GM21447 (cell line): ENCODE data around the gene PITX3.
A peak's percentile ranks its signal among the peaks of the same experiment; 100 is the strongest.

Source experiments
- ATAC-seq: cut with Tn5 transposase; IDR thresholded peaks from one replicate; pipeline ENCODE4 v1.9.1; 2021; ENCODE audit not compliant: unreplicated experiment

Gene PITX3

DNA sequence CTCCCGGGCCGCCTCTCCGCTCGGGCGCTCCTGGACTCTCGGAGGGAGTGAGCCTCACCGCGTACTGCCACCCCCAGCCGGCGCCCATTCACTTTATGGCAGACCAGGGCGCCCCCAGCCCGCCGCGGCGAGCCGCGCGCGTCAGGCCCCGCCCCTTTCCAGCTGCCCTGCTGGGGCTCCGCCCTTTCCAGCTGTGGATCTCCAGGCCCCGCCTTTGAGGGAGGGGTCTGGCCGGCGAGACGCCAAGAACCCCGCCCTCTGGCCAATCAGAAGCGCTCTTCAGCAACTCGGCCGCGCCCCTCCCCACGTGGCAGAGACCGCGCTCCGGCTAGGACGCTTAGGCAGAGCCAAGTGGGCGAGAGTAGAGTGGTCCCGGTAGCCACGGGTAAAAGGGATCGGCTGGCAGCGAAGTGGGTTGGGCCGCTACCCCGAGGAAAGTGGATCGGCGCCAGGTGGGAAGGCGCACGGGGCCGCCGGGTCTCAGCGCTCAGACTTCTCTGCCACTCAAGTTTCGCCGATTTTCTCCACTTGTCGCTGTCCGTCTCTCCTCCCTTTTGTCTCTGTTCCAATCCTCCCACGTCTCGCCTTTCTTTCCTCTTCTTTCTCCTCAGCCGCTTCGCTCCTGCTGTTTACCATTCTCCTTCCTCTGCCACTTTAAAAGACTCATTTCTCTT is at the start of gene PITX3:
PITX3 (minus strand) TSS at position 69 of the 674 bp plus-strand sequence. CDS start 9,432 bp downstream, outside the sequence.
- peak; percentile 36 for ATAC-seq

DNA sequence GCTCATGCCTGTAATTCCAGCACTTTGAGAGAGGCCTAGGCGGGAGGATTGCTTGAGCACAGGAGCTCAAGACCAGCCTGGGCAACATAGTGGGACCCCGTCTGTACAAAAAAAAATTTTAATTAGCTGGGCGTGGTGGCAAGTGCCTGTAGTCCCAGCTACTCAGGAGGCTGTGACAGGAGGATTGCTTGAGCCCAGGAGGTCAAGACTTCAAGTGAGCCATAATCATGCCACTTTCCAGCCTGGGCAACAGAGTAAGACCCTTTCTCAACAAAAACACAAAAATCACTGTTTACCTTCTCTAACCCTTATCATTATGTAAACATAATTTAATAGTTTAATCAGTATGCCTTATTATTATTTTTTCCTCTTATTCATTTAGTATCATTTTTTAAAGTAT is 48.5 kb upstream of the PITX3 start:
- no peak for ATAC-seq

DNA sequence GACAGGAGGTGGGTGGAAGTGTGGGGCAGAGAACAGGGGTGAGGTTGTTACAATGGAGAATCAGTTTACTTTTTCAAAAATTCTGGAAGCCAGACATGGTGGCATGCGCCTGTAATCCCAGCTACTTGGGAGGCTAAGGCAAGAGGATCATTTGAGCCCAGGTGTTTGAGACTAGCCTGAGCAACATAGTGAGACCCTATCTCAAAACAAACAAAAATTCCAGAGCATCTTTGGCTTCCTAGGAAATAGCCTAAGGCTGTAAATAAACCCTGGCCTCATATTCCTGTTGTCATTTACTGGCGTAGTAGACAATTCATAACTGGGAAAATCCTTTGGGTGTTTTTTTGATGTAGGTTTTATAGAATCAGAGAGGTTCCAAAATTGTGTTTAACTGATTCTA is 48.0 kb upstream of the PITX3 start:
- no peak for ATAC-seq

DNA sequence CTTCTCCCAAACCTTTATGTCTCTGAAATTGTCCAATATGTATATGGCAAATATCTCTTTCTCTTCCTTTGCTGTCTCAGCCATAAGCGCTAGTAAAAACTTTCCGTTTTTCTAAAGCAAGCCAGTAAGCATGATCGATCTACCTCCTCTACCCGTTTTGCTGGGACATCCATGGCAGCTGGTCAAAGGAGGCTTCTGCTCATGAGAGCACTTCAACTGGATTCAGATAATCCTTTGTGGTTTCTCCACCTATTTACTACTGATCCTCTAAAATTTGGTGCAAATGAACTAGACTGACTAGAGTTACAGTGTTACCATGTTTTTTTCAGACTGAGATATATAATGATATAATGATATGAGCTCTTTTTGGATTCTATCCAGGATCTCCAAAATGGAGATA is 46.7 kb upstream of the PITX3 start:
- no peak for ATAC-seq

DNA sequence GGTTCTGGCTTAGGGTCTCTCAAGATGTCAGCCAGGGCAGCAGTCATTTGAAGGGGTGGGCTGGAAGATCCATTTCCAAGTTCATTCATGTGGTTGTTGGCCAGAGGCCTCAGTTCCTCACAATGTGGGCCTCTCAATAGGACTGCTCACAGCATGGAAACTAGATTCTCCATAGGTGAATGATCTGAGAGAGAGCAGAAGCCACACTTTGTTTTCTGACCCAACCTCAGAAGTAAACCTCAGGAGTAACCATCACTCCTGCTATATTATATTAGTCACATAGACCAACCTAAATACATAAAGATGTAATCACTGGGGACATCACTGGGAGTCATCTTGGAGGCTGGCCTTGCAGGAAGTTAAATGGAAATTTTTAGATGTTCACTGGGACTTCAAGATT is 46.2 kb upstream of the PITX3 start:
- no peak for ATAC-seq

DNA sequence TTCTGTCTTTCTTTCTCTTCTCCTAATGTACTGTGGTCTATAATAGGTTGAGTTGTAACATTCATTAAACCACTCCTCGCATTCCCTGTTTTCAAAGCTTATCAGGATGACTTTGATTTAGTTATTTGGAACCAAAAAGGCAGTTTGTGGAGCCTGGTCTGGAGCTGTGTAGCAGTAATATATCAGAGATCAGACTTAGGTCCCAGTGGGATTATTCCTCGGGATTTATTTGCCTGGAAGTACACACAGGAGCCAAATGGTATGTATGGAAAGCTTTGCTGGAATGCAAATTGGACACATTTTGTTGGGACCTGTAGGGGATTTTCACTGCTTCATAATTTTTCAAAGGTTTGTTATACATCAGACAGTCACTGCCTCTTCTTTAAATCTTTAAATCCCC is 44.9 kb upstream of the PITX3 start:
- ATAC-seq, result no peak

DNA sequence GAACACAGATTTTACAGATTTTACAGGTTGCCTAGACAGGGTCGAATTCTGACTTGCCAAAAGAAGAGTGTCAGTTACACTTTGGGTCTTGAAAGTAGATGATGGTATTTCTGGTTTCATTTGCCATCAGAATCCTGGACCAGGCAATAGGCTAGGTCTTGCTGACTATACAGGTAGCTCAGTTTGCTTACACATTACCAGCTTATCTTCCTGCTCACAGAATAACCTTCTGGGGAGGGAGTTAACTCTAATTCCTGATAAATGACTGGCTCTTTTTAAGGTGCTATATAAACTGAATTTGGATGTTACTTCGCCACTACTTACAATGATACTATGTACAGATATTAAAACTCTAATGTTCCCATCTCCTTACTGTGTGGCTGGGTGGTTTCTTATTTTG is 43.8 kb upstream of the PITX3 start:
- no peak for ATAC-seq

DNA sequence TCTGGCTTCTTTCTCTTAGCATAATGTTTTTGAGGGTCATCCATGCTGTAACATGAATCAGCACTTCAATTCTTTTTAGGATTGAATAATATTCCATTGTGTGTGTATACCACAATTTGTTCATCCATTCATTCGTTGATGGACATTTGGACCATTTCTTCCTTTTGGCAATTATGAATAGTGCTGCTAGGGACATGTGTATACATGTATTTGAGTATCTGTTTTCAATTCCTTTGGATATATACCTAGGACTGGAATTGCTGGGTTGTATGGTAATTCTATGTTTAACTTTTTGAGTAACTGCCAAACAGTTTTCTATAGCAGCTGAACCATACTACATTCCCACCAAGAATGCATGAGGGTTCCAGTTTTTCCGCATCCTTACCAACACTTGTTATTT is 43.2 kb upstream of the PITX3 start:
- no peak for ATAC-seq

DNA sequence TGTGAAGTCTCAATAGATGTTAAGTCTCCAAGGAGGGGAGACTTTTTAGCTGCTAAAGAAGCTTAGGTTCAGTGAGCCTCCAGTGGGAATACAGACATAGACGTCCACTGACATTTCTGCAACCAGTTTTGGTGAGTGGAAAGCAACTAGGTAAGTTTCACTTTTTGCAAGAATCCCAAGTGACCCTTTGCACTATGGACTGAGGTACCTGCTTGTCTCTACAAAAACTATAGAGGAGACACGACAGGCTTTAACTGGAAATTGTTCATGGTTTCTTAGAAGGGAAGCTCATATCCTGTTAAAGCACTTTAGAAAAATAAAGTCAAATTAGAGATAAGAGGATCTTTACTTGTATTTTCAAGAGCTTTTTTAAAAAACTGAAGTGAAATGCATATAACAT is 42.6 kb upstream of the PITX3 start:
- no peak for ATAC-seq

DNA sequence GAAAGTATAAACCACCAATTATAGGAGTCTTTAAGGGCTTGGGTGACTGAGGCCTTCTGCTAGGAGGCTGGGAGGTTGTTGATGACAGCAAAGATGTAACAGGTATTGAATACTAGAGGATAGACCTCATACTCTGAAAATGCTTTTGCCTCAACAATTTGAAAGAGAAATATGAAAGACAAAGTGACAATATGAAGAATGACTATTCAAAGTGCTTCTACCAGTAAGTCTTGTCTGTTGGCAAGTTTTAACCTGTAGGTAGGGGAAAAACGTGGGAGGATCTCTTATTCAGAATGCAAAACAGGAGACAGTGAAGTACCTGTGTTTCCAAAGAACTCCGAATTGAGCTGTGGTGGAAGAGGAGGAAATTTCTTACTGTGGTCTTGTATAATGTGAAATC is 42.2 kb upstream of the PITX3 start:
- no peak for ATAC-seq

DNA sequence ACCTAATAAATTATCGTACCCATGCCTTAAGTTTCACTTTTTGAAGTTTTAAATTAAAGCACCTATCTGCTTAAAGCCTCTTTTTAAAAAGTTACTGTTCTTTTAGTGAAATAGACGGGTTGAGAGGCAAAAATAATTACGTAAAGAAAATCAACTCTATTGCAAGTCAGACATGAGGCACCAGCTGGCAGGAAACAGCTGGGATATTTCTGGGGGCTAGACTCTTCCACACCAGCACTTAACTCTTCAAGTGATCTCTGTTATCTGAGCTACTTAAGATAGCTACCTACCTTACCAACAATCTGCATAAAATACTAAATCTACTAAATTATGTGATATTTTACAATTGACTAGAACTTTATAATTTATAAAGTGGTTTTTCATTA is 39.8 kb upstream of the PITX3 start:
- no peak for ATAC-seq

DNA sequence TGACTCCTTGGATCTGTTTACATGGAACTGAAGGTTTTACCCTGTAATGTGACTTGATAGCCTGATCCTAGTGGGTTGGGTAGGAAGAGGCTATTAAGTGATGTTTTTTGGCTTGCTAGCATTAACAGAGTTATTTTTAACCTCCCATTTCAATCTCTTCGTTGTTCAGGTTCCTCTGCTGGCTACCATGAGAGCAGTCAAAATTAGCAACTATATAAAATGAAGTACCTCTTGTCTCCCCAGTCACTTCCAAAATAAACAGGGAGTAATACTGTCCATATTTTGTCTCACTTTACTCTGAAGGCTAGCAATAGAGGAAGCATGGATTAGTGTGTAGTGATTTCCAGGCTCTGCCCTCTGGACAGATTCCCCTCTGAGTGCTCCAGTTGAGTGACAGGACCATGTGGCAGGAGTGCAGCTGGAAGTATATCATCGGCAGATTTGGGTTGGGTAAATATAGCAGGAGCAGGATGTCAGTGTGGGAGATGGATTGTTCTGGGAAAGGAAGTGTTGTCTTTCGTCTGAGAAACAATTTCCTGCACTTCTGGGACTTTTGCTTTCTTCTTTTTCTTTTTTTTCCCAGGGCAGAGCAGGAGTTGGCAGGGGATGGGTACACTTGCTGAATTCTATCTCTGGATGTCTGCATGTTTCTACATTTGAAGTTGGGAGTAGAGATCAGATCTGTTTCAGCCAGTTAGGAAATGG is 39.2 kb upstream of the PITX3 start:
- no peak for ATAC-seq

DNA sequence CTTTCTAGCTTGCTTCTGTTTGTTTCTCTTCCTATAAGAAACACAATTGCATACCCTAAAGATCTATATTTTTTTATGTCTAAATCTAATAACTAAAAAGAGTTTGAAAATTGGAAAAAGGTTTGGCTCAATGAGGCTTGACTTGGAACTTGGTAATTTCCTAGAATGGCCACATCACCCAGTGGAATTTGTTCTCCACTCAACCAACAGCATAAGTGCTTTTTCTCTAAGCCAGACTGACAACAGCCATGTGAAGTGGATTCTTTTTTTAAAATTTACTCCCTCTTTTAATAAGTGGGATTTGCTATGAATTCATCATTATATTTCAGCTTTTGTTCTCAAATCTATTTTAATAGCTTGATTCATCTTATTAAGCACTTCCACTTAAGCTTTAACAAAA is 37.8 kb upstream of the PITX3 start:
- ATAC-seq, result no peak

DNA sequence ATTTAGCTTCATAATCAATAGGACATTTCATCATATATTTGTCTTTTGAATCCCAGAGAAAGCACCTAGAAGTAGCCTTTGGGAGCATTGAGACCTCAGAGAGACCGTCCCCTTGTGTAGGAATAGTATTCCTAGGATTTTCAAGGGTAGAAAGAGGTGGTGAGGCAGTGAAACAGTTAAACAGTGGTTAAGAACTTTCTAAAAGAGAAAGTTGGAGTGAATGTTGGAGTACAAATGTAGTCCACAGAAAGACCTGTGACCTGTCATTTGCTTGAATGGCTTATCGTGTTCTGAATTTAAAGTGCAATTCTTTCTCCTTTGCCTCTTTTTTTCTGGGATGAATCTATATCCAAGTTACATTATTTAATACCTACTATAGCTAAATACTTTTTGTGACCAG is 34.0 kb upstream of the PITX3 start:
- ATAC-seq, result no peak

DNA sequence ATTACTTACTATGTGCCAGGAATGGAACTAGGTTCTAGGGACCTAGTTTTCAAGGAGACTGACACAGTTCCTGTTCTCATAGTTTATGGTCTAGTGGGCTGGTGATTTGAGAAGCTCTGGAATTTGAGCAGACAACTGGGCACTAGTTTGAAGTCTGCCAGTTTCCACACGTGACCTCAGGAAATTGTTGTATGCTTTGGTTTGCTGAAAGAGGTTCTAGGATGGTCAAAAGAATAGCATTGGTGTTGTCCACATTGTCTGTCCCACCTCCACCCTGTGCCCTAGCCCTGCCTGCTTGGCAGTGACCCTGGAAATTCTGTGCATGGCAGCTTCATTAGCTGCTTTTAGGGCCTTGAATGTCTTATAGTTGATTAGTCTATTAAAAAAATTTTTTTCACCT is 32.8 kb upstream of the PITX3 start:
- ATAC-seq, result no peak

DNA sequence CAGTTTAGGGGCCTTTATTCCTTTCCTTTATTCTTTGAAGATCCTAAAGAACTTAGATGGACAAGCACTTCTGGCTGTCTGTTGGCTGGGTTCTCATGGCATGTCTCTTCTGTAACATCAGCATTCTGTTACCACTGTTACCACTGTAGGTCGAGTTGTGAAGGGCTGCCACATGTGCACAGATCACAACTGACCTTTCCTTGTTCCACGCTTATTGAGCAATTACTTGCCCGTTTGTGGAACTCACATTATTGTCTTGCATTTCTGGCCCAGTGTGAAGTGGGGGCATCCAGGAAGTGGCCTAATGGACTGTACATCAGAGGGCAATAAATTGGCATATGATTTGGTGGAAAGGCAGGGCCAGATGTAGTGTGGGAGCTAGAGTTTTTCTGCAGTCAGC is 27.7 kb upstream of the PITX3 start:
- ATAC-seq, result no peak

DNA sequence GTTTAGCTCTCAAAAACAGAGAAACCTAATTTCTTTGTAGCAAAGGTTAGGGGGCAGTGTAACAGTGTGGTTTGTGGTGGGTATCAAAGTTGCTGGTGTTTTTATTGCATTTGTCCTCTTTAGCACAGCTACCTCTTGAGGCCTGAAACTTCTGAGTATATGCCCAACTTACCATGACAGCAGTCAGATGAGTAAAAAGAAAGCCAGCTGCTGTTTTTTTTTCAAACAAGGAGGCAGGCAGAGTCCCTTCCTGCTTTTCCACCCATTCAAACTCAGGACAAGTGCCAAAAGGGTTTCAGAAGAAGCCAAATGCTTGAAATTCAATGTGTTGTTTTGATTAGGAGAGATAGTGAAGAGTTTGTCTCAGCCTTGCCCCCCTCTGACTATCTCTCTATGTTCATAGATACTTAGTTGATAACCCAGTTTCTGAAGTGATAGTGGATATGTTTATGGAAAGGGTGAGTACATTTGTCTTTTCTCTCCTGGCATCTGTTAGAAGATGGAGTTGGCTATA is 27.1 kb upstream of the PITX3 start:
- ATAC-seq, result no peak

DNA sequence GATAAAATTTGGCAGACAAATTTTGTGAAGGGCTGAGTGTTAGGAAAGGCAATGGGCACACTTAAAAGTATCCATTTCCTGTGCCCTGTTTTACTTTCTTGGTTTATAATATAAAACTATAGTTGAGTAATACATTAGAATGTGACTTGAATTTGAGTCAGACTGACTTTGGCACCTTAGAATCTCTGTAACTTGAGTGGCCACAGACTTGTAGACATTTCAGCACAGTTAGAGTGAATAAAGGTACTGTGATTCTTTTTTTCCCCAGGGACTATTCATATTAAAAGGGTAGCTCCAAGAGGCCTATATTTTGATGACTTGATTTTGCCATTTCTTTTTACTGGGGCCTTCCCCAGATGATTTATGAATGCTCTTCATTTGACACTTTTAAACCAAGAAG is 26.4 kb upstream of the PITX3 start:
- no peak for ATAC-seq

DNA sequence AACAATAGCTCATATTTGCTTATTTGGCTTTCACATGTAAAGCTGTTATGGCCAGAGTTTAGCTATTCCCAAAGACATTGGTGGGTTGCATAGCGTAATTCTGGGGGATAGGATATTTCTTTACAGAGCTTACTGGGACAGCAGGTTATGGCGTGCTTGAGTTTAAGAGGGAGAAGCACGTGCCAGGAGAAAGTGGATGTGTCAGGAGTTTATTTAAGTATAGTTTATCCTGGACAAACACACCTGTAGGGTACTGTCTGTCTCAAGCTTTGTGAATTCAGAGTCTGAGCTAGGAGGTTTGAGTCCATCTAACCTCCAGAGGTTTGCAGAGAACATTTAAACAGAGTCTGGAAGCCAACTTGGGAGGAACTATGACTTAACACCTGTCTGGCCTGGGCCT is 25.4 kb upstream of the PITX3 start:
- no peak for ATAC-seq

DNA sequence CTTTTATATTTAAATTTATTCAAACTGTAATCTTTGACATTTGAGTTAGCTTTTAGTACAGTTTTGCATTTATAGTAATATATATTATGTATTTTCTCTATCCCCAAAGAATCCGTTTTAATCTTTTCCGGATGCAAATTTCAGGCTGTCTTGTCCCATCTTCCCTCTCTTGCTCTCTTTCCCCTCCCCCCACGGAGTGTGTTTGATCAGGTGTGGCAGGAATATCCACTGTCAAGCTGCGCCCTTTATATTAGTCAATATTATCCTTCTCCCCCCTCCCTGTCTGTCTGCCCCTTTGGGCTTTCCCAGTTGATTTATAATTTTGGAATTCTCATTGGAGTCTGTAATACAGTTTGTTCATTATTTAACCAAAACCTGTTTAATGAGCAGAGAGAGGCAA is 23.1 kb upstream of the PITX3 start:
- ATAC-seq, result no peak

DNA sequence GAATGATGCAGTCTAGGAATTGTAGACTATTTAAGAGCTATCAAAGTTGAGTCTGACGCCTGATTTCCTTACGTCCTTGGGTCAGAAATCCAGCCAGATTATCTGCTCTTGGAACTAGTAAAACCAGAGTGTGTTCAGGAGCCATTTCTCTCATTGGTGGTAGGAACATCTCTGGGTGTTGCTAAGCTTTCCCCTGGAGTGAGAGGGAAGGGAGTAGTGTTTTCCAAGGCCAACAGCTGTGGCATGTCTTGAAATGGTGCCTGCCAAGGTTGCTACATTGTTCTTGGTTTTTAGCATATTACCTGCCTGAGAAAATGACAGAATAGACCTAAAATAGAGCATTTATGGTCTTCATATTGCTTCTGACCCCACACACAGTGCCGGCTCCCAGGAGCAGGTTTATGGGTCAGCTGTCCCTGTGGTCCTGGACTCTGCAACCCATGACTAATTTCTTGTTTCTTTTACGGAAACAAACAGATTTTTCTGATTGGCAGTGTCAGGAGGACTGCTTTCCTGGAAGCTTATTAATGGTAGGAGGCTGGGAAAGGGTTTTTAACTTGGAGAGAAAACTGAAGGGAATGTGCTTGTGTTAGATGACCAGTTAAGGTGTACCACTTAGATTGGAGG is 21.5 kb upstream of the PITX3 start:
- no peak for ATAC-seq

DNA sequence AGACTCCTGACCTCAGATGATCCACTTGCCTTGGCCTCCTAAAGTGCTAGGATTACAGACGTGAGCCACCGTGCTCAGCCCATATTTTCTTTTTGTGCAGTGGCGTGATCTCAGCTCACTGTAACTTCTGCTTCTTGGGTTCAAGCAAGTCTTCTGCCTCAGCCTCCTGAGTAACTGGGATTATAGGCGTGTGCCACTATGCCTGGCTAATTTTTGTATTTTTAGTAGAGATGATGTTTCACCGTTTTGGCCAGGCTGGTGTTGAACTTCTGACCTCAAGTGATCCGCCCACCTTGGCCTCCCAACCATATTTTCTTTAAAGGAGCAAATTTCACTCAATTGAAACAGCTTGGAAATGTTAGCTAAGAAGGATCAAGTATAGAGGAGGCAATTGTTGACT is 20.5 kb upstream of the PITX3 start:
- no peak for ATAC-seq
